Stimulated activated CD4-positive, alpha-beta T cell treated with anti-CD3 and anti-CD28 coated beads, TNF-alpha, amount 100 ng/mL, for 24 hours (primary cell): ENCODE data around the gene NEU4.
"Not testable (repeated sequence)": the region's sequence is repeated elsewhere in the genome, so short reads cannot be mapped to it uniquely, and the experiment has no call there.

ENCODE experiments used
- DNase-seq, 3 experiments: peaks; one replicate each; pipeline ENCODE4 v3.0.0-alpha.2; 2020; ENCODE audit warnings: low read depth in 3 of 3

The NEU4 gene, protein sequence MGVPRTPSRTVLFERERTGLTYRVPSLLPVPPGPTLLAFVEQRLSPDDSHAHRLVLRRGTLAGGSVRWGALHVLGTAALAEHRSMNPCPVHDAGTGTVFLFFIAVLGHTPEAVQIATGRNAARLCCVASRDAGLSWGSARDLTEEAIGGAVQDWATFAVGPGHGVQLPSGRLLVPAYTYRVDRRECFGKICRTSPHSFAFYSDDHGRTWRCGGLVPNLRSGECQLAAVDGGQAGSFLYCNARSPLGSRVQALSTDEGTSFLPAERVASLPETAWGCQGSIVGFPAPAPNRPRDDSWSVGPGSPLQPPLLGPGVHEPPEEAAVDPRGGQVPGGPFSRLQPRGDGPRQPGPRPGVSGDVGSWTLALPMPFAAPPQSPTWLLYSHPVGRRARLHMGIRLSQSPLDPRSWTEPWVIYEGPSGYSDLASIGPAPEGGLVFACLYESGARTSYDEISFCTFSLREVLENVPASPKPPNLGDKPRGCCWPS

DNA sequence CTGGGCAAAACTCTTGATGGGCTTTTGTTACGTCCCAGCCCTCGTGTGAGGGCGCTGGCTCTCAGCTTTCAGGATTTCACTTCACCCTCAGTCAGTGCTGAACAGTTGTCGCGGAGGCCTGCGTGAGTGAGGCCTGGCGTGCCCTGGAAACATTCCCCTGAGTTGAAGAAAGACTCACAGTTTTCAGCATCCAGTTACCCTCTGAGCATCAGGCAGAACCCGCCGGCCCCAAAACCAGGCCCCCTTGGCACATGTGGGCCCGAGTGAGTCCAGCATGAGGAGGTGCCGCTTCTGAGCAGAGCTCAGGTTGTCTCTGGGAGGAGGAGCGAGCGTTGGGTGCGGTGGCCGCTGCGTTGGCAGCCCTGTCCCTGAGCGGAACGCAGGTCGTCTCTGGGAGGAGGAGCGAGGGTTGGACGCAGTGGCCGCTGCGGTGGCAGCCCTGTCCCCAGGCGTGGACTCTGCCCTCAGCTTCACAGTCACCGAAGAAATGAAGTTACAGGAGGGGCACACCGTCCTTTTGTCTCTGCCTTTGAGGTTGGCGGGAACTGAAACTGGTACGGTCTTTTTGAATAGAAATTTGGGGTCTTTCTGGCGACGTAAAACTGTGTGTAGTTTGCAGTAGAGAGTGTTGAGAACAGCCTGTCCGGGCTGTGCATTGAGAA lies at the start of gene NEU4:
NEU4 (plus strand) TSS at position 473 of the 662 bp plus-strand sequence. CDS start 5,292 bp downstream, outside the sequence.
- DNase-seq, result no peak

DNA sequence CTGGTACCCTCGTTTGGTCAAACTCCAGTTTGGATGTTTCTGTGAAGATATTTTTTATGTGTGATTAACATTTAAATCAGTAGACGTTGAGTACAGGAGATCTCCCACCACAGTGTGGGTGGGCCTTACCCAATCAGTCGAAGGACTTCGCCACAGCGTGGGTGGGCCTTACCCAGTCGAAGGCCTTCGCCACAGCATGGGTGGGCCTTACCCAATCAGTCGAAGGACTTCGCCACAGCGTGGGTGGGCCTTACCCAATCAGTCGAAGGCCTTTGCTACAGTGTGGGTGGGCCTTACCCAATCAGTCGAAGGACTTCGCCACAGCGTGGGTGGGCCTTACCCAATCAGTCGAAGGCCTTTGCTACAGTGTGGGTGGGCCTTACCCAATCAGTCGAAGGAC lies 49.1 kb upstream of the NEU4 start:
- DNase-seq, result not testable (repeated sequence)

DNA sequence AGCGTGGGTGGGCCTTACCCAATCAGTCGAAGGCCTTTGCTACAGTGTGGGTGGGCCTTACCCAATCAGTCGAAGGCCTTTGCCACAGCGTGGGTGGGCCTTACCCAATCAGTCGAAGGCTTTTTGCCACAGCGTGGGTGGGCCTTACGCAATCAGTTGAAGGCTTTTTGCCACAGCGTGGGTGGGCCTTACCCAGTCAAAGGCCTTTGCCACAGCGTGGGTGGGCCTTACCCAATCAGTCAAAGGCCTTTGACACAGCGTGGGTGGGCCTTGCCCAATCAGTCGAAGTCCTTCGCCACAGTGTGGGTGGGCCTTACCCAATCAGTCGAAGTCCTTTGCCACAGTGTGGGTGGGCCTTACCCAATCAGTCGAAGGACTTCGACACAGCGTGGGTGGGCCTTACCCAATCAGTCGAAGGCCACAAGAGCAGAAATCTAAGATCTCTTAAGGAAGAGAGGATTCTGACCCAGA lies 48.7 kb upstream of the NEU4 start:
- no peak for DNase-seq

DNA sequence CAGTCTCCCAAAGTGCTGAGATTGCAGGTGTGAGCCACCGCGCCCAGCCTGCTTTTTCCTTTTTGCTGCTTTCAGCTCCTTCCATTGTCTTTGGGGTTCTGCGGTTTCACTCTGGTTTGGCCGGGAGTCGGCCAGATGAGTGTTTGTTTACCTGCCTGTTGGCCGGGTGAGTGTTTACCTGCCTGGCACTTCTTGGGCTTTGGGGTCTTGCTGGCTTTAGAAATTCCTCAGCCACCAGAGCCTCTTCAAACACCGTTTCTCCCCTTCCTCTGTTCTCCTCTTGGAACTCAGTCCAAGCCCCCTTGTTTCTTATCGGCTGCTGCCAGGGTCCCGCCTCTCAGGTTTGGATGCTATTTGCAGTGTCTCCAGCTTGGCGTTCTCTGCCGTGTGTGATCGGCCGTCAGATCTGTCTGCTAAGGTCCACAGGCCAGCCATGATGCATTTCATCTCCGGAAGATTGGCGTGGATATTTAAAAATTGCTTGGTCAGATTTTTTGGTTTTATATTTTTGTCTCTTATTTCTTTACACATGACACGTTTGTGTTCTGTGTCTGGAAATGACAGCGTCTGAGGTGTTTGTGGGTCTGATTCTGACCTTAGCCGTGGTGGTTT lies 46.6 kb upstream of the NEU4 start:
- DNase-seq, result no peak

DNA sequence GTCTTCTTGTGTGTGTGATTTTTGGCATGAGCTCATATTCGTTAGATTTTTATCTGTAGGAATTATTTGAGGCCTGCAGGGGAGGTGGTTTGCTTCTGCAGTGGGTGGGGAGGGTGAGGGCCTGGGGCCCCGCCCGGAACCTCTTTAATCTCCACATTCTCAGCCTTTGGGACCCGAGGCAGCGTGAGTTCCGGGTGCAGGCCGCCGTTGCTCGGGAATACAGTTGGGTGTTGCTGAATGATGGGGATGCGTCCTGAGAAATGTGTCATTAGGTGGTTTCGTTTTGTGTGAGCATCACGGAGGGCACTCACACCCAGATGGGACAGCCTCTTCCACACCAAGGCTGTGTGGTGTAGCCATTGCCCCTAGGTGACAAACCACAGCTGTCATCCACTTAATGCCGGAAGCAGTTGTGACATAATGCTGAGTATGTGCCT lies 46.0 kb upstream of the NEU4 start:
- DNase-seq, result peak in 1 of 3 experiments; percentile 19

DNA sequence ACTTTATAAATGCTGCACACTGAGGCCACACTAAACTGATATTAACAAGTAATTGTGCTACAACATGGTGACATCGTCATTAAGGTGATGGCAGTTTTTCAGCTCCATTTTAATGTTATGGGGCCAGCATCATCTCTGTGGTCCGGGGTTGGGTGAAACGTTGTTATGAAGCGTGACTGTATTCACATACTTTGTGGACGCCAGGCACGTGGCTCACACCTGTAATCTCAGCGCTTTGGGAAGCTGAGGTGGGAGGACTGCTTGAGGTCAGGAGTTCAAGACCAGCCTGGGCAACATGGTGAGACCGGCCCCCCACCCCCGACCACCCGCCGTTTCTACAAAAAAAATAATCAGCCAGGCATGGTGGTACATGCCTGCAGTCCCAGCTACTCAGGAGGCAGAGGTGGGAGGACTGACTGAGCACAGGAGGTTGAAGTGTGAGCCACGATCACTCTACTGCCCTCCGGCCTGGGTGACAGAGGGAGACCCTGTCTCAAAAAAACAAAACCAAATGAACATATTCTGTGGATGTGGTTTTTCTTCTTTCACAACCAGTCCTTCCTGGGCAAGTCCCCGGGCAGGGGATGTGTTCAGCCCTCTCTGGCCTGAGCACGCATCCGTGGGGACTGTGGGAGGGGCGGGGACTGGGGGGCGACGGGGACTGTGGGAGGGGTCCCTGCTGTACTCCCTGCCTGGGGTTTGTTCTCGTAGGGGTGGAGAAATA lies 45.3 kb upstream of the NEU4 start:
- no peak for DNase-seq

DNA sequence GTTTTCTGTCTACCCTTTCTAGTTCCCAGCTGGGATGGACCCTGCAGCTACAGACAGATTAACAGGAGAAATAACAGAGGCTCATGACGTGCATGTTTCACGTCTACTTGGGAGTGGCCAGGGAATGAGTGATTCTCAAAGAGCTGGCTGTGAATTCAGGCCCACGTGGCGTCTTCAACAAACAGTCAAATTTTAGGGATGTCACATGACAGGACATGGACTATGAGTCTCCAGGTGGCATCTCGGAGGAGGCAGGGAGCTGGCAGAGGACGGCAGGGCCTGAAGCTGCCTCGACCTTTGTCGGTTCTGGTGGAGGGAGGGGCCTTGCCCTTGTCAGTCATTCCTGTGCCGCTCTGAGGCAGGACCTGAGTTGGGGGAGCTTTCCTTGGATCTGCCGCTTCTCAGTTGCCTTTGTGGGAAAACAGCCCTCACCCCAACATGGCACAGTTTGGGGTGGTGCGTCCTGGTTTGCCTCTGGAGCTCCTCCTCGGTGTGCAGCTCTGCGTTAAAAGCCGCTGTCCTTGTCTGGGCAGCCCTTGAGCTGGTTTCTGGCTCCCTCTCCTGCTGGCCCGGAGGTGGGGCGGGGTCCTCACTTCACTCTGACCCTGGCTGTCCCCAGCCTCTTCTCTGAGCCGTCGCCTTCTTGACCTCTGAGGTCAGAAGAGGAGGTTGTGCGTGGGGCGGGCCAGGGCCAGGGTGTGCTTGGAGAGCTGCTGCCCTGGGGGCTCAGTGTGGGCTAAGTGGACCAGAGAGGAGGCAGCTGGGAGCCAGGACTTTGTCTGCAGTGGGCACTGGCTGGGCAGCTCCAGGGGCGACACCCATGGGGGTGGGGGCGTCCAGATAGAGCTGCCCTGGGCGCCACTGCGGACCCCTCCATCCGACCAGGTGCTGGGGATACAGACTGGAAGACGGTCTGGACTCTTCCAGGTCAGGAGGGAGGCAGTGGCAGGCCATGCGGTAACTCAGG lies 44.4 kb upstream of the NEU4 start:
- DNase-seq, result no peak

DNA sequence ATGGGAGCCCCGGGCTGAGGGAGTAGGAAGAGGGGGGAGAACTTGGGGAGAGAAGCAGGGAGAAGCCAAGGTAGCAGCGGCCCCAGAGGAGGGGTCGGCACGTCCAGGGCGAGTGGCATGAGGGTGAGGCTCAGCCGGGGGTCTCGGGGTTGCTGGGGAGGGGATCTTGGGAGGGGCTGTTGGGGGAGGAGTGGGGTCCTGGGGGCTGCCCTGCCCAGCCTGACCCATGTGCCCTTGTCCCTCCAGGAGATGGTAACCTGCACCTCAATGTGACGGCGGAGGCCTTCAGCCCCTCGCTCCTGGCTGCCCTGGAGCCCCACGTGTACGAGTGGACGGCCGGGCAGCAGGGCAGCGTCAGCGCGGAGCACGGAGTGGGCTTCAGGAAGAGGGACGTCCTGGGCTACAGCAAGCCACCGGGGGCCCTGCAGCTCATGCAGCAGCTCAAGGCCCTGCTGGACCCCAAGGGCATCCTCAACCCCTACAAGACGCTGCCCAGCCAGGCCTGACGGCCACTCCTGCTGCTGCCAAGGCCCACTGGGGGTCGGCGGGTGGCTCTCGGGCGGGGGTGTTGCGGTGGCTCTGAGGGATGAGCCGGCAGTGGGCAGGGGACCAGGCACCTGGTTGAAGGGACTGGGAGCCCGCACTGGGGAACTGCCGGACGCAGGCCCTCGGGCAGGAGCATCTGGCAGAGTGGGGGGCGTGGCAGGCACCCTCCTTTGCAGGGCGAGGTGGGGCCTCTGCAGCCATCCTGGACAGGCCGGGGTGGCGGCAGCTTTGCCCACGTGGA lies 41.3 kb upstream of the NEU4 start:
- no peak for DNase-seq

DNA sequence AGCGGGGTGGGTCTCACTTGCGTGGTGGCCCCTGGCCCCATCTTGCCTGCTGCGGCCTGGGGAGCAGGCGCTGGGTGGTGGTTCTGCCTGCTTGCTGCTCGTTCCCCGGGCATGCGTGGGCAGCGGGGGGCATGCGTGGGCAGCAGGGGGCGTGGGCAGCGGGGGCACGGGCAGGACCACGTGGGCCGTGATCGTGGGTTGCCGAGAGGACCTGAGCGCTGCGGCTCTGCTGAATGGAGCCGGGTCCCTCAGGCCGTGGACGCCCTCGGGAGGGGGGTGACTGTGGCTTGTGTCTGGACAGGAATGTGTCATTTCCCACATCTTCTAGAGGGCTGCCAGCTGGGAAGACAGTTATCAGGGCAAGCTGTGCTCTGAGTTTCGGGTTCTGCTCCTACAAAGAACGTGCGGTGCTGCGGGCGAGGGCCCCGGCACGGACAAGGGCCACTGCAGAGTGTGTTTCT lies 40.7 kb upstream of the NEU4 start:
- DNase-seq, result no peak

DNA sequence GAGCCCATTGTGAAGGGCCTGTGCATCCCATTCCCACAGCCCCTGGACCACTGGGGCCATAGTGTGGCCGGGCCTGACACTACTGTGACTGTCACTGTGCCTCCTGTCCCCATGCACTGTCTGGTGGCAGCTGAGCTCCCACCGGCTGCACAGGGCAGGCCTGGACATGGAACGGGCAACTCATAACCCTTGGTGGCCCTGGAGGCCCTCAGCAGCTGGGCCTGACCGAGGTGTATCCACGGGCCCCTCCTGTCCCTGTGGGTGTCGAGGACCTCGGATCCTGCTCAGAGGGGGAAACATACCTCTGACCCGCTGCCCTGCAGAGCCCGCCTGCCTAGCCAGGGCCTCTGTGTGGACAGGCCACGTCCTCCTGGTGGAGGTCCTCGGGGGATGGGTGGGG lies 40.1 kb upstream of the NEU4 start:
- DNase-seq, result no peak

DNA sequence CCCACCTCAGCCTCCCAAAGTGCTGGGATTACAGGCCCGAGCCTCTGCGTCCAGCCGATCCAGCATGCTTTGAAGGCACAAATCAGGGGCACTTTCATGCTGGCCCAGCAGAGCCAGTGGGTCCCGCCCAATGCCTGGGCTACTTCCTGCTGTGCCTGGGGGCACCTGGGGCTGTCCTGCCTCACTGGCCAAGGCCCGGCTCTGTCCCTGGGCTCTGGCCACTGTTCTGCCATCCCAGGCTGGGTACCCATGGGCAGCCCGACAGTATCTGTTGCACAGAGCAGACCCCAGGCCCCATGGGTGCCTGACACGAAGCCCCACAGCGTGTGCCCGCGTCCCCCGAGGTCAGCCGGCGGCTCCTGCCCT lies 39.2 kb upstream of the NEU4 start:
- DNase-seq, result no peak

DNA sequence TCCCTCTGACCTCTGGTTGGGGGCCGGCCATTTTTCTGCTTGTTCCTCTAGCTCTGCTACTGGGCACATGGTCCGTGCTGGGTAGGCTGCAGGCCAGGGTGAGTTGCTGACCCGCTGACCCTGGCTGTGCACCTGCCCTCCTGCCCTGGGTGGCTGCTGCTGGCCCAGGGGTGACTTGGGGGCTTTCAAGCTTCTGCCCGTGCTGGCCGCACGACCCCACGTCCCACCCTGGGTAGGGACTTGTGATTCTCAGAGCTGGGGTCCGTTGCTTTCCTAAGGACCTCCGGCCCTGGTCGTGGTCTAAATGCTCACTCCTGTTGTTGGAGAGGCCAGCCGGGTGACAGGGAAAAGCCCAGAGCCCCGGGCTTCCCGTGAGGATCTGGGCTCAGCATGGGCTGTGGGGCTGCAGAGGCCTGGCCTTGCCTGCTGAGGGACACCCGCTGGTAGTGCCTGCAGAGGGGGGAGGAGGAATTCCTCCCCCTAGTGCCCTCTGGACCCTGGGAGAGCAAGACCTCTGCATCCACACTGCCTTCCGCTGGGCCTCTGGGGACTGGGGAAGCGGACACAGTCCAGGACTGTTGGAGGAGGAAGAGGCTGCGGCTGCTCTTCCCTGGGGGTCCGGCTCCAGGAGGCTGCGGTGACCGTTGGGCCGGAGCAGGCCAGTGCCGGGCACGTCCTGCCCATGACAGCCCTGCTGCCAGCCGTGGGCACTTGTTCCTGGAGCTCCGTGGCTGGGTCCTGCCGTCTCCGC lies 38.6 kb upstream of the NEU4 start:
- no peak for DNase-seq

DNA sequence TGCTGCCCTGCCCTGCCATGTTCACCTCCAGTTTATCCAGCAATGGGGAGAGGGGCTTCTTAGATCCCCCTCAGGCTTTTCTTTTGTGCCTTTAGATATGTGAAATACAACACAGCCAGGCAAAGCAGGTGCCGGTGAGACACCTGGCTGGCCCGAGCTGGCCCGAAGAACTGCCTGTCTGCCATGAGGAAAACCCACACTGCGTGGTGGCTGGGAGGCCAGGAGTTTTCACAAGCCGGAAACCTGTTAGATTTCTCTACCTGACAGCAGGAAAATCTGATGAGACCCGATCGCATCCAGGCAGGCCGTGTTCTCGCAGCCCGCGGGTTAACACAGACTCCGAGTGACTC lies 38.1 kb upstream of the NEU4 start:
- no peak for DNase-seq

DNA sequence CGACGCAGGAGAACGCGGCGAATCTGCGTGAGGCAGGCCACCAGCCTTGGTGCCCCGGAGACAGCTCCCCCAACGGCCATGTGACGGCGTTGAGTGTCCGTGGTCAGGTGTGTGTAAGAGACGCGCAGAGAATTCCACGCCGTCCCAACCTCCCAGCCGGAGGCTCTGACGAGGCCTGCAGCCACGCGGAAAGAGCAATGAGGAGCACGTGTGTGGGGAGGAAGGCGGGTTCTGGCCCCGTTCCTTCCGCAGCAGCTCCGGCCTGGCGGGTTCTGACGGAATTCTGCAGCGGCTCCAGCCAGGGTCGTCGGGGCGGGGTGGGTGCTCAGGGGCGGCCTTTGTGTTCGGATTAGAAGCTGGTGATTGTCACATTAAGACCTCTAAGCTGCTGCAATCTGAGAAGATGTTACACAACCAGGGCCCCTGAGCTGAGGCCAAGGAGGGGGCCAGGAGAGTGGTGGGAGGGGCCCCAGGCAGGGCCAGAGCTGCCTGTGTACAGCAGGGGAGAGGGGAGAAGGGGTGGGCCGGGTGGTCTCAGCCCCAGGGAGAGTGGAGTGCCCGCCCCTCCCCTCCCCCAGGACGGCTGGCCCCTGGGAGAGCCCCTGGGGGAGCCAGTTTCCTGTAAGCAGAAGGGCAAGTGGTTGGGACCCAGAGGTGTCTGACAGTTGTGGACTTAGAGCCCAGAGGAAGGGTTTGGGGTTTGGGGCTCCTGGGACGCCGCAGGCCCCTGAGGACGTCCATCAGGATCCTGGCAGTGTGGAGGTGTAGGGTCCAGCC lies 37.5 kb upstream of the NEU4 start:
- DNase-seq, result no peak

DNA sequence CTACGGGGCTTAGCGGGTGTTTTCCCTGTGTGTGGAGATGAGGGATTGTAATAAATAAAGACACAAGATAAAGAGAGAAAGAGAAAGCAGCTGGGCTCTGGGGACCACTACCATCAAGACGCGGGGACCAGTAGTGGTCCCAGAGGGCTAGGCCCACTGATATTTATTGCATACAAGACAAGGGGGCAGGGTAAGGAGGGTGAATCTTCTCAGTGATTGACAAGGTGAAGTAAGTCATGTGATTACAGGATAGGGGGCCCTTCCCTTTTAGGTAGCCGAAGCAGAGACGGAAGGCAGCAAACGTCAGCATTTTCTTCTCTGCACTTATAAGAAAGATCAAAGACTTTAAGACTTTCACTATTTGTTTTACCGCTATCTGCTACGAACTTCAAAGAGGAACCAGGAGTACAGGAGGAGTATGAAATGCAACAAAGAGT lies 36.9 kb upstream of the NEU4 start:
- DNase-seq, result peak in 1 of 3 experiments; percentile 19

DNA sequence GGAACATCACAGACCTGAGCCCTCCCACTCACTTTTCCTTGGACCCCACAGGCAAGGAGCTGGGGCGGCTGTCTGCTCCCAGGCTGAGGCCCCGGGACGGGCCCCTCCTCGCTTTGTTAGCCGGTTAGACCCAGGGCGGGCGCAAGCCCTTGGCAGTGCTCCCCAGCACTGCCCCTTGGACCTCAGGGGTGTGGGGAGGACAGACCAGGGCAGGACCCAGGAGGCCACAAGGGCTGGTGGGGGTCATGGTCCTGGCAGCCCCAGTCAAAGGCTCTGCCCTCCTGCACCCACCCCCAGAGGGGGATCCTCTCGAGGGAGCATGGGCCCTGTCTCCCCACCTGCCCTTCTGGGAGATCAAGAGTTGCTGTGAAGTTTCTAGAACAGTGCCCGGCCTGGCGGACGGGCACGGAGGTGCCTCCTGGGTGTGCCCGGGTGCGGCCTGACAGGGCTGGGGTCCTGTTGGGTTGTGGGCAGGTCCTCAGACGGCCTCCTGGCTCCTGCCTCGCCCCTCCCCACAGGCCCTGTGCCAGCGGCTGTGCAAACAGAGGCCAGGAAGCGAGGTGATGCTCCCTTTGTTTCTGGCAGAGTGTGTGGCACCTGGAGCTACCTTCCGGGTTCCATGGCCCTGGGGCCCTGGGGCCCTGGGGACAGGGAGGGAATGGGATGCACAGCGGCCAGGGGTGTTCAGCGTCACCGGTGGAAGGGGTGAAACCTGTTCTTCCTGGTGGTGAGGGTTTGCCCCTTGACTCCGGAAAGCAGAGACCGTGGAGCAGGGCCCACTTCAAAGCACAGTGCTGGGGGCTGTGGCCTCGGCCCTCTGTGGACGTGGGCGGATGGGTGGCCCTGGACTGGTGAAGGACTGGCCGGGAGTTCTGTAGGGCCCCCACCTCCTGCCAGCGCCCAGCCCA lies 35.2 kb upstream of the NEU4 start:
- no peak for DNase-seq
